HepG2 (cell line): Measurements from ENCODE around the gene APOM. TPM values are rescaled to one million over a fixed set of nuclear protein-coding genes. Genes with fewer than 3 reads are reported as not detected.
A peak's percentile ranks its signal among the peaks of the same experiment; 100 is the strongest.

Experiments used
- ELF4 ChIP-seq: sonication (generic); formaldehyde crosslinking; IDR thresholded peaks from 2 replicates; pipeline ENCODE4 v1.5.0; 2020; ENCODE audit warnings: missing genetic modification reagents, mild to moderate bottlenecking, moderate library complexity, borderline replicate concordance
- KDM2A ChIP-seq: sonication (generic); formaldehyde crosslinking; IDR thresholded peaks from 2 replicates; pipeline ENCODE4 v1.4.0; 2020; ENCODE audit warnings: low read depth, missing genetic modification reagents, borderline replicate concordance
- PCBP1 ChIP-seq: fragments of 200-400 bp; formaldehyde crosslinking; IDR thresholded peaks from 2 replicates; pipeline ENCODE4 v1.6.1; 2017; ENCODE audit warnings: mild to moderate bottlenecking, low read depth, low read length, borderline replicate concordance
- SRSF4 ChIP-seq: fragments of 200-400 bp; formaldehyde crosslinking; IDR thresholded peaks from one replicate; pipeline ENCODE4 v1.6.1; 2018; ENCODE audit warnings: mild to moderate bottlenecking, low read depth, low read length, moderate library complexity; ENCODE audit not compliant: poor library complexity, severe bottlenecking
- TBL1XR1 ChIP-seq: fragments of 150-350 bp; IDR thresholded peaks from 2 replicates; pipeline ENCODE4 v1.6.1; 2014; ENCODE audit warnings: borderline replicate concordance, low read length; ENCODE audit not compliant: partially characterized antibody
- ZNF629 ChIP-seq: sonication (generic); formaldehyde crosslinking; conservative IDR thresholded peaks from 2 replicates; pipeline ENCODE4 v1.5.0; 2020; ENCODE audit warnings: missing genetic modification reagents
- polyA plus RNA-seq, 8 experiments: library from polyadenylated mRNA; depleted of rRNA in 3 of 8; stranded (reverse) in 7 of 8; unstranded in 1 of 8; fragments of >200 nt; fragmentation: Illumina TruSeq in 4 of 8; extraction: Trizol in 4 of 8; gene quantifications; 2 replicates each; pipeline versions ENCODE4 v1.2.1 to v1.2.3, GENCODE V29; 2011 to 2016; ENCODE audit warnings: low read depth in 4 of 8, missing spikeins in 1 of 8, mixed read lengths in 1 of 8; ENCODE audit not compliant: insufficient read depth in 1 of 8
- total RNA-seq, 5 experiments: library from RNA; depleted of rRNA; stranded (reverse); fragments of >200 nt; fragmentation: Illumina TruSeq; extraction: Trizol; gene quantifications; 2 replicates each; pipeline ENCODE4 v1.2.3, GENCODE V29; 2016; ENCODE audit warnings: low read depth in 1 of 5
- TF ChIP-seq, protein P1 (sequence below): sonication (generic); formaldehyde crosslinking; IDR thresholded peaks from 2 replicates; pipeline ENCODE4 v1.8.1; 2022; ENCODE audit warnings: low read depth, mild to moderate bottlenecking, missing genetic modification reagents
- TF ChIP-seq, protein P2 (sequence below): sonication (generic); formaldehyde crosslinking; conservative IDR thresholded peaks from 2 replicates; pipeline ENCODE4 v1.5.0; 2020; ENCODE audit warnings: missing genetic modification reagents
- TF ChIP-seq, protein P3 (sequence below): sonication (generic); formaldehyde crosslinking; IDR thresholded peaks from 2 replicates; pipeline ENCODE4 v1.8.1; 2023; ENCODE audit warnings: mild to moderate bottlenecking, missing genetic modification reagents, borderline replicate concordance
- TF ChIP-seq, protein P4 (sequence below): sonication (generic); formaldehyde crosslinking; IDR thresholded peaks from 2 replicates; pipeline ENCODE4 v1.4.0; 2020; ENCODE audit warnings: missing genetic modification reagents, mild to moderate bottlenecking, borderline replicate concordance
- TF ChIP-seq, protein P5 (sequence below): sonication (generic); formaldehyde crosslinking; conservative IDR thresholded peaks from 2 replicates; pipeline ENCODE4 v1.4.0; 2020; ENCODE audit warnings: missing genetic modification reagents
- TF ChIP-seq, protein P6 (sequence below): IDR thresholded peaks from 2 replicates; pipeline ENCODE4 v1.6.1; 2016
- TF ChIP-seq, protein P7 (sequence below): sonication (generic); formaldehyde crosslinking; IDR thresholded peaks from 2 replicates; pipeline ENCODE4 v1.8.0; 2022; ENCODE audit warnings: mild to moderate bottlenecking, missing genetic modification reagents, moderate library complexity

APOM gene
- total and polyA plus RNA-seq, 2 of the 13 experiments (the other 11 are each of a cell fraction or from before 2014, with no cell fraction given): 98.2 to 1,140 TPM

DNA sequence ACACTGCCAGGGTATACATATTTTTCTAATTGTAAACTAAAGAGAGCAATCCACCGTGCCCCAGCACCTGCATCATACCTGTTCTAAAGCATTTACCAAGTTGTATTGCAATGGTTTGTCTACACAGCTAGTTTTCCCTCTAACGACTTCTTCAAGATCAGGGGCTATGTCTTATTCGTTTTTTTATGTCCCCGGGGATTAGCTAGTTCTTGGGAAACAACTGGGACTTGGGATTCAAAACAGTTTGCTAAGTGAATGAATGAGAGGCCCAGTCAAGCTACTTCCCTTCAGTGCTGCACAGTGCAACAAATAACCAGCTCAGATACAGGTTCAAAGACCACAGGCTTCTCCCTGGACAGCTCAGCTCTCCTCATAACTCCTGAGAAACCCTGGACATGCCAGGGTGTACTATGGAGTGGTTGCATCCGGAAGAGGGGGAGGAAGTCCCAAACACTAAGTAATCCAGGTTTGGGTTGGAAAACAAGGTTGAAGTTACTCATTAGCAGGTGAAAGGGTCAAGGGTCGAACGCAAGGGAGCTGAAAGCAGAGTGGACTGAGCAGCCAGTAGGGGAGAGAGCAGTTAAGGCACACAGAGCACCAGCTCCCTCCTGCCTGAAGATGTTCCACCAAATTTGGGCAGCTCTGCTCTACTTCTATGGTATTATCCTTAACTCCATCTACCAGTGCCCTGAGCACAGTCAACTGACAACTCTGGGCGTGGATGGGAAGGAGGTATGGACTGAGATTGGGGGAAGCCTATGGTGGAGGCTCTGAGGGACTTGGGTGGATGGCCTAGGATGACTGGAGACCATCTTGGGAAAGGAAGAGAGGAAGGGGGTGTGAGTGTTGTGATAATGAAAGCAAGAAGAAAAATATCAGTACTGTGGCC is at the start of gene APOM (continued):
- TF ChIP-seq TBL1XR1: peak; percentile 86
- TF ChIP-seq, protein P1, sequence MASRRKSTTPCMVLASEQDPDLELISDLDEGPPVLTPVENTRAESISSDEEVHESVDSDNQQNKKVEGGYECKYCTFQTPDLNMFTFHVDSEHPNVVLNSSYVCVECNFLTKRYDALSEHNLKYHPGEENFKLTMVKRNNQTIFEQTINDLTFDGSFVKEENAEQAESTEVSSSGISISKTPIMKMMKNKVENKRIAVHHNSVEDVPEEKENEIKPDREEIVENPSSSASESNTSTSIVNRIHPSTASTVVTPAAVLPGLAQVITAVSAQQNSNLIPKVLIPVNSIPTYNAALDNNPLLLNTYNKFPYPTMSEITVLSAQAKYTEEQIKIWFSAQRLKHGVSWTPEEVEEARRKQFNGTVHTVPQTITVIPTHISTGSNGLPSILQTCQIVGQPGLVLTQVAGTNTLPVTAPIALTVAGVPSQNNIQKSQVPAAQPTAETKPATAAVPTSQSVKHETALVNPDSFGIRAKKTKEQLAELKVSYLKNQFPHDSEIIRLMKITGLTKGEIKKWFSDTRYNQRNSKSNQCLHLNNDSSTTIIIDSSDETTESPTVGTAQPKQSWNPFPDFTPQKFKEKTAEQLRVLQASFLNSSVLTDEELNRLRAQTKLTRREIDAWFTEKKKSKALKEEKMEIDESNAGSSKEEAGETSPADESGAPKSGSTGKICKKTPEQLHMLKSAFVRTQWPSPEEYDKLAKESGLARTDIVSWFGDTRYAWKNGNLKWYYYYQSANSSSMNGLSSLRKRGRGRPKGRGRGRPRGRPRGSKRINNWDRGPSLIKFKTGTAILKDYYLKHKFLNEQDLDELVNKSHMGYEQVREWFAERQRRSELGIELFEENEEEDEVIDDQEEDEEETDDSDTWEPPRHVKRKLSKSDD (CRISPR knock-in tag): no peak; the same call in 1 of the 2 replicates
- TF ChIP-seq, protein P2, sequence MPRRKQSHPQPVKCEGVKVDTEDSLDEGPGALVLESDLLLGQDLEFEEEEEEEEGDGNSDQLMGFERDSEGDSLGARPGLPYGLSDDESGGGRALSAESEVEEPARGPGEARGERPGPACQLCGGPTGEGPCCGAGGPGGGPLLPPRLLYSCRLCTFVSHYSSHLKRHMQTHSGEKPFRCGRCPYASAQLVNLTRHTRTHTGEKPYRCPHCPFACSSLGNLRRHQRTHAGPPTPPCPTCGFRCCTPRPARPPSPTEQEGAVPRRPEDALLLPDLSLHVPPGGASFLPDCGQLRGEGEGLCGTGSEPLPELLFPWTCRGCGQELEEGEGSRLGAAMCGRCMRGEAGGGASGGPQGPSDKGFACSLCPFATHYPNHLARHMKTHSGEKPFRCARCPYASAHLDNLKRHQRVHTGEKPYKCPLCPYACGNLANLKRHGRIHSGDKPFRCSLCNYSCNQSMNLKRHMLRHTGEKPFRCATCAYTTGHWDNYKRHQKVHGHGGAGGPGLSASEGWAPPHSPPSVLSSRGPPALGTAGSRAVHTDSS: no peak
- TF ChIP-seq, protein P3, sequence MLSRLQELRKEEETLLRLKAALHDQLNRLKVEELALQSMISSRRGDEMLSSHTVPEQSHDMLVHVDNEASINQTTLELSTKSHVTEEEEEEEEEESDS (CRISPR knock-in tag): peak; percentile 92
- TF ChIP-seq ELF4 (CRISPR knock-in tag): peak; percentile 94
- TF ChIP-seq, protein P4, sequence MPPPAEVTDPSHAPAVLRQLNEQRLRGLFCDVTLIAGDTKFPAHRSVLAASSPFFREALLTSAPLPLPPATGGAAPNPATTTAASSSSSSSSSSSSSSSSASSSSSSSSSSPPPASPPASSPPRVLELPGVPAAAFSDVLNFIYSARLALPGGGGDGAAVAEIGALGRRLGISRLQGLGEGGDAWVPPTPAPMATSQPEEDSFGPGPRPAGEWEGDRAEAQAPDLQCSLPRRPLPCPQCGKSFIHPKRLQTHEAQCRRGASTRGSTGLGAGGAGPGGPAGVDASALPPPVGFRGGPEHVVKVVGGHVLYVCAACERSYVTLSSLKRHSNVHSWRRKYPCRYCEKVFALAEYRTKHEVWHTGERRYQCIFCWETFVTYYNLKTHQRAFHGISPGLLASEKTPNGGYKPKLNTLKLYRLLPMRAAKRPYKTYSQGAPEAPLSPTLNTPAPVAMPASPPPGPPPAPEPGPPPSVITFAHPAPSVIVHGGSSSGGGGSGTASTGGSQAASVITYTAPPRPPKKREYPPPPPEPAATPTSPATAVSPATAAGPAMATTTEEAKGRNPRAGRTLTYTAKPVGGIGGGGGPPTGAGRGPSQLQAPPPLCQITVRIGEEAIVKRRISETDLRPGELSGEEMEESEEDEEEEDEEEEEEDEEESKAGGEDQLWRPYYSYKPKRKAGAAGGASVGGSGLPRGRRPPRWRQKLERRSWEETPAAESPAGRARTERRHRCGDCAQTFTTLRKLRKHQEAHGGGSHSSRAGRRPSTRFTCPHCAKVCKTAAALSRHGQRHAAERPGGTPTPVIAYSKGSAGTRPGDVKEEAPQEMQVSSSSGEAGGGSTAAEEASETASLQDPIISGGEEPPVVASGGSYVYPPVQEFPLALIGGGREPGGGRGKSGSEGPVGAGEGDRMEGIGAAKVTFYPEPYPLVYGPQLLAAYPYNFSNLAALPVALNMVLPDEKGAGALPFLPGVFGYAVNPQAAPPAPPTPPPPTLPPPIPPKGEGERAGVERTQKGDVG: no peak
- TF ChIP-seq, protein P5, sequence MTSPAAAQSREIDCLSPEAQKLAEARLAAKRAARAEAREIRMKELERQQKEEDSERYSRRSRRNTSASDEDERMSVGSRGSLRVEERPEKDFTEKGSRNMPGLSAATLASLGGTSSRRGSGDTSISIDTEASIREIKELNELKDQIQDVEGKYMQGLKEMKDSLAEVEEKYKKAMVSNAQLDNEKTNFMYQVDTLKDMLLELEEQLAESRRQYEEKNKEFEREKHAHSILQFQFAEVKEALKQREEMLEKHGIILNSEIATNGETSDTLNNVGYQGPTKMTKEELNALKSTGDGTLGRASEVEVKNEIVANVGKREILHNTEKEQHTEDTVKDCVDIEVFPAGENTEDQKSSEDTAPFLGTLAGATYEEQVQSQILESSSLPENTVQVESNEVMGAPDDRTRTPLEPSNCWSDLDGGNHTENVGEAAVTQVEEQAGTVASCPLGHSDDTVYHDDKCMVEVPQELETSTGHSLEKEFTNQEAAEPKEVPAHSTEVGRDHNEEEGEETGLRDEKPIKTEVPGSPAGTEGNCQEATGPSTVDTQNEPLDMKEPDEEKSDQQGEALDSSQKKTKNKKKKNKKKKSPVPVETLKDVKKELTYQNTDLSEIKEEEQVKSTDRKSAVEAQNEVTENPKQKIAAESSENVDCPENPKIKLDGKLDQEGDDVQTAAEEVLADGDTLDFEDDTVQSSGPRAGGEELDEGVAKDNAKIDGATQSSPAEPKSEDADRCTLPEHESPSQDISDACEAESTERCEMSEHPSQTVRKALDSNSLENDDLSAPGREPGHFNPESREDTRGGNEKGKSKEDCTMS (CRISPR knock-in tag): no peak
- TF ChIP-seq PCBP1: no peak
- TF ChIP-seq KDM2A (CRISPR knock-in tag): peak; percentile 83; the same call in 1 of the 2 replicates
- TF ChIP-seq, protein P6, sequence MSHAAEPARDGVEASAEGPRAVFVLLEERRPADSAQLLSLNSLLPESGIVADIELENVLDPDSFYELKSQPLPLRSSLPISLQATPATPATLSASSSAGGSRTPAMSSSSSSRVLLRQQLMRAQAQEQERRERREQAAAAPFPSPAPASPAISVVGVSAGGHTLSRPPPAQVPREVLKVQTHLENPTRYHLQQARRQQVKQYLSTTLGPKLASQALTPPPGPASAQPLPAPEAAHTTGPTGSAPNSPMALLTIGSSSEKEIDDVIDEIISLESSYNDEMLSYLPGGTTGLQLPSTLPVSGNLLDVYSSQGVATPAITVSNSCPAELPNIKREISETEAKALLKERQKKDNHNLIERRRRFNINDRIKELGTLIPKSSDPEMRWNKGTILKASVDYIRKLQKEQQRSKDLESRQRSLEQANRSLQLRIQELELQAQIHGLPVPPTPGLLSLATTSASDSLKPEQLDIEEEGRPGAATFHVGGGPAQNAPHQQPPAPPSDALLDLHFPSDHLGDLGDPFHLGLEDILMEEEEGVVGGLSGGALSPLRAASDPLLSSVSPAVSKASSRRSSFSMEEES: peak; percentile 41; the same call in 1 of the 2 replicates
- TF ChIP-seq, protein P7, sequence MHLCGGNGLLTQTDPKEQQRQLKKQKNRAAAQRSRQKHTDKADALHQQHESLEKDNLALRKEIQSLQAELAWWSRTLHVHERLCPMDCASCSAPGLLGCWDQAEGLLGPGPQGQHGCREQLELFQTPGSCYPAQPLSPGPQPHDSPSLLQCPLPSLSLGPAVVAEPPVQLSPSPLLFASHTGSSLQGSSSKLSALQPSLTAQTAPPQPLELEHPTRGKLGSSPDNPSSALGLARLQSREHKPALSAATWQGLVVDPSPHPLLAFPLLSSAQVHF (CRISPR knock-in tag): 0 out of 2 replicates have a peak, but pooled peaks have one; percentile 68
- no peak for TF ChIP-seq SRSF4
- peak; percentile 77 for TF ChIP-seq ZNF629 (CRISPR knock-in tag)
